Measurements from ENCODE around the gene TNKS1BP1.

TNKS1BP1 gene

GRCh38 chr11:57263351-57263750 lies 61.4 kb downstream of the TNKS1BP1 start:
- no peak for DNase-seq (ENCODE audit: low read depth in 2 of 2, low spot score in 1 of 2)

GRCh38 chr11:57262157-57262556 lies 62.6 kb downstream of the TNKS1BP1 start:
- DNase-seq (ENCODE audit: low read depth in 2 of 2, low spot score in 1 of 2), result no peak

- no peak for DNase-seq (ENCODE audit: low read depth in 2 of 2, low spot score in 1 of 2)
Measured at GRCh38 chr11:57260937-57261783, 63.6 kb downstream of the TNKS1BP1 start.

DNA sequence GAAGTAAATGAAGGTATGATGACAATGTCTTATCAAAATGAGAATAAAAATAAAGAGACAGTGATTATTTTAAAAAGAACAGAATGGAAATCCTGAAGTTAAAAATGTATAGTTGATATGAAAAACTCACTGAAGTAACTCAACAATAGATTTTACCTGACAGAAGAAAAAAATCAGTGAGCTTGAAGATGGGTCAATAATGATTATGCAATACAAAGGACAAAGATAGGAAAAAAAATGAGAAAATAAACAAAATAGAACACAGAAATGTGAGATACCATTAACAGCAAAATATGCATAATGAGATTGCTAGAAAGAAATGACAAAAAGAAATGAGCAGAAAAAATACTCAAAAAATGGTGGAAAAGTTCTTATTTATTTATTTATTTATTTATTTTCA lies 68.6 kb downstream of the TNKS1BP1 start:
- DNase-seq (ENCODE audit: low read depth in 2 of 2, low spot score in 1 of 2), result no peak

DNA sequence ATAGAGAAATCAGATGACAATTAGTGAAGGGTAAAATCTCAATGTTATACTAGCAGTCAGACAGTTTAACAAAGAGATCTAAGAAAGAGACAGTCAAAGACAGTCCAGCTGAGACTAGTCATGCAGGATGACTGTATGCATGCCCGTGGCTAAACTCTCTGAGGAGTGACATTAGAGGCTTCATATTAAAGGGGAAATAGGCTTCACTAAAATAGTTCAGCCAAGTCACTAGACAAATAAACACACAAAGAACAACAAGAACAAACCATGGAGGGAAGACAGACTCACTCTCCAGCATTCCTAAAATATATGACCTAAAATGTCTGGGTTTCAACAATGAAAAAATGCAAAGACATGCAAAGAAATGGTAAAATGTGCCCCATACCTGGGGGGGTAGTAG lies 69.1 kb downstream of the TNKS1BP1 start:
- no peak for DNase-seq (ENCODE audit: low read depth in 2 of 2, low spot score in 1 of 2)

- no peak for DNase-seq (ENCODE audit: low read depth in 2 of 2, low spot score in 1 of 2)
Measured at GRCh38 chr11:57254631-57255030, 70.1 kb downstream of the TNKS1BP1 start.

DNA sequence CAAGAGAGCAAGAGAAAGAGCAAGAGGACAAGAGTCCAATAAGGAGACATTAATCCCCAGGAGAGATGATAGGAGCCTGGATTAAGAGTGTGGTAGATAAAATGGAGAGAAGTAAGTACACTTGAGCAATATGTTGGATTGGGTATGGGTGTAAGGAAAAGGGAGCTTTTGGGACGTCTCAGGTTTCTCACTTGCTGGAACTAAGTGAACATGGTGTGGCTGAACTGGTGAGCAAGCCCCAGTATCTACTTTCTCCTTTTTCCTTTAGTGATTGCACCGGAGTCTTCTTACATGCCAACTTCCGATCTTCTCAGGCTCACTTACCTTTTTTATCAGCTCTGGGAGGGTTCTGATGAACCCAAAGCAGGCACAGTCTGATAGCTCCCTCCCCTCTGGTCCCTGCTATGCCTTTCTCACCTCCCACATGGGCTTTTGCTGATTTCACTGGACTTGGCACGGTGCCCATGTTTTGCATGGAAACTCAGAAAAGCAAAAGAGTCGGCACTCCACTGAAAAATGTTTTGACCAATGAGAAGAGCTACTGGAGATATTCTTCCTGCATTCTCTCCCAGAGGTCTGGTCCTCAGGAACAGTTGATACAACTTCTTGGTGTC lies 73.2 kb downstream of the TNKS1BP1 start:
- DNase-seq (ENCODE audit: low read depth in 2 of 2, low spot score in 1 of 2), result no peak

DNA sequence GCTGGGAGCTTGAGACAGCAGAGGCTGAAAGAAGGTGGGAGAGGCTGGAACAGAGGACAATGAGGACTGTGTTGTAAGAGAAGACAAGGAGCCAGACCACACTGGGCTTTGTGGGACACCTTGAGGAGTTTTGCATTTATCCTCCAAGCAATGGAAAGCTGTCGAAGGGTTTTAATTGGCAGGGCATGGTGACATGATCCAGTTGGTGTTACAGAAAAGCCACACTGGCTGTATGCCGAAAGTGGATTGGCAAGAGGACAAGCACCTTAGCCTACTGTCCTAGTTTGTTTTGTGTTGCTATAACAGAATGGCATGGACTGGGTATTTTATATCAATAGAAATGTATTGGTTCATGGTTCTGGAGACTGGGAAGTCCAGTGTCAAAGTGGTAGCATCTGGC lies 73.7 kb downstream of the TNKS1BP1 start:
- no peak for DNase-seq (ENCODE audit: low read depth in 2 of 2, low spot score in 1 of 2)
